GOT3 (cell line): ENCODE data around the gene EIF1AD.
"Not testable (repeated sequence)": the region's sequence is repeated elsewhere in the genome, so short reads cannot be mapped to it uniquely, and the experiment has no call there.

Experiments used
- DNase-seq: peaks from one replicate; lab custom pipeline; 2025; ENCODE audit warnings: mixed read lengths; lab: John Stamatoyannopoulos, UW

Gene EIF1AD

GRCh38 chr11:65968600-65969482, 33.1 kb downstream of the EIF1AD start:
- DNase-seq, result no peak

DNA sequence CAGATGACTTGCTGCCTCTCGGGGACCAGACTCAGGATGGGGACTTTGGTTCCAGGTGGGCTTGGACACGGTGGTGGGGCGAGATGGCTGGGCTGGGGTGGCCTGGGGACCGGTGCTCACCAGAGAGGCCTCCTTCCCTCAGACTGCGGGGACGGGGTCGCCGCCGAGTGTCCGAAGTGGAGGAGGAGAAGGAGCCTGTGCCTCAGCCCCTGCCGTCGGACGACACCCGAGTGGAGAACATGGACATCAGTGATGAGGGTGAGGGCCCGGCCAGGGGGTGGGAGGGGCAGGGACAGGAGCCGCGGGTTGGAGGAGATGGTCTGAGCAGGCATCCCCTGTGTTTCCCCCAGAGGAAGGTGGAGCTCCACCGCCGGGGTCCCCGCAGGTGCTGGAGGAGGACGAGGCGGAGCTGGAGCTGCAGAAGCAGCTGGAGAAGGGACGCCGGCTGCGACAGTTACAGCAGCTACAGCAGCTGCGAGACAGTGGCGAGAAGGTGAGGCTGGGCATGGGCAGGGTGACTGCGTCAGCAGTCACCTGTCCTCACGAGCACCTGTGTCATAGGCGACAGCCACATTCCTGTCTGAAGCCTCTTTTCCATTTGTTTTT, 34.5 kb downstream of the EIF1AD start:
- no peak for DNase-seq

DNA sequence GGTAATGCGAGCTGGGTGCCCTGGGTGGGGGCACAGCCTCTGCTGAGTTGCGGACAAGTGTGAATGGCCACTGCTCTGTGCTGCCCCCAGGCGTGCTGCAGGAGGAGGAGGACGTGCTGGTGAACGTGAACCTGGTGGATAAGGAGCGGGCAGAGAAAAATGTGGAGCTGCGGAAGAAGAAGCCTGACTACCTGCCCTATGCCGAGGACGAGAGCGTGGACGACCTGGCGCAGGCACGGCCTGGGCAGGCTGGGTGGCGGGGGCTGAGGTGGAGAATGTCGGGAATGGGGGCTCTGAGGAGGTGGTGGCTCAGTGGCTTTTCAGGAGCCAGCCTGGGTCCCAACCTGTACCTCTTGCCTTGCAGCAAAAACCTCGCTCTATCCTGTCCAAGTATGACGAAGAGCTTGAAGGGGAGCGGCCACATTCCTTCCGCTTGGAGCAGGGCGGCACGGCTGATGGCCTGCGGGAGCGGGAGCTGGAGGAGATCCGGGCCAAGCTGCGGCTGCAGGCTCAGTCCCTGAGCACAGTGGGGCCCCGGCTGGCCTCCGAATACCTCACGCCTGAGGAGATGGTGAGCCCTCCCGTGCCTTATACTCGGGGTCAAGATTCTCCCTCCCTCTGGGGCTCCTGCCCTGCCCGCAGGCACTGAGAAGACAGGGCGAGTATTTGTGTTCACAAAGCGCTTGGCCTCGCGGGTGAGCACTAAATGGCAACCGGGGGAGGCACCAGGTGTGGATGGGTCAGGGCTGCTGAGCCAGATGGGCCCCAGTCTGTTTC, 35.8 kb downstream of the EIF1AD start:
- no peak for DNase-seq

DNA sequence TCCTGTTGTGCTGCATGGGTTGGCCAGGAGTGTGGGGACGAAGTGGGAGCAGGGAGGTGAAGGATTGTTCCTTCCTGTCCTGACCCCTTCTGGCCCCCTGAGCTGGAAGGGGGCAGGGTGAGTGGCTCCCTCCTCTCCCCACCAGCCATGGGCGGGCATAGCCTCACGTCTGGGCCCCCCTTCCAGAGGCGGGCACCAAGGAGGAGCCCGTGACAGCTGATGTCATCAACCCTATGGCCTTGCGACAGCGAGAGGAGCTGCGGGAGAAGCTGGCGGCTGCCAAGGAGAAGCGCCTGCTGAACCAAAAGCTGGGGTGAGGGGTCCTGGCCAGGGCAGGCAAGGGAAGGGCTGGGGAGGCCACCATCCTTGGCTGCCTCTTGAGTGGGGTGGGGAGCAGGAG, 37.1 kb downstream of the EIF1AD start:
- no peak for DNase-seq

GRCh38 chr11:65962141-65962564, 39.8 kb downstream of the EIF1AD start:
- DNase-seq, result no peak

DNA sequence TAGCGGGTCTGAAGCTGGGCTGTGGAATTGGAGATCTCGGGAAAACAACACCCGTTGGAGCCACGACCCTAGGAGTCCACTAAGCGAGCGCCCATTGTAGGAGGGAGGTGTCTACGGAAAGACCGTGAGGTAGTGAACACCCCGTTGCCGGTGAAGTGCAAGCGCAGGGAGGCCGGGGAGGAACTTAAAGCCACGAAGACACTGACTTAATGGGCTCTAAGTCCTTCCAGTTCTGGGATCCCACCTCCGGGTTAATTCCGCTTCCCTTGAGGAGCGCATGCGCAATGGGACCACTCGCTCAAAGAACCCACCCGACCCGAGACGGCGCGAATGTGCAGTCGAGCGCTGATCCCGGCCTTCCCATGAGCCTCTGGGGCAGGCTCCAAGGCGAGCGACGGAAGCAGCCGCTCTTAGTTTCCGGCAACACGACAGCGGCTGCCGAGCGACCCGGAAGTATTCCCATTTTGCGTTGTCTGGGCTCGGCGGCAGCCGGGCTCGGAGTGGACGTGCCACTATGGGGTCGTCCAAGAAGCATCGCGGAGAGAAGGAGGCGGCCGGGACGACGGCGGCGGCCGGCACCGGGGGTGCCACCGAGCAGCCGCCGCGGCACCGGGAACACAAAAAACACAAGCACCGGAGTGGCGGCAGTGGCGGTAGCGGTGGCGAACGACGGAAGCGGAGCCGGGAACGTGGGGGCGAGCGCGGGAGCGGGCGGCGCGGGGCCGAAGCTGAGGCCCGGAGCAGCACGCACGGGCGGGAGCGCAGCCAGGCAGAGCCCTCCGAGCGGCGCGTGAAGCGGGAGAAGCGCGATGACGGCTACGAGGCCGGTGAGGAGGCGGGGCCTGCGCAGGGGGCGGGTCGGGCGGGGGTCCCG, 40.5 kb downstream of the EIF1AD start, which contains the start of gene SART1:
Gene SART1, plus strand, starts transcription at position 468 of the 874 bp plus-strand sequence. Its CDS starts 47 bp downstream, at position 515.
- peak; percentile 46 for DNase-seq

- DNase-seq, result no peak
These were observed 41.1 kb downstream of the EIF1AD start for GRCh38 chr11:65960824-65961266.

GRCh38 chr11:65958774-65959420, 43.1 kb downstream of the EIF1AD start:
- no peak for DNase-seq

DNA sequence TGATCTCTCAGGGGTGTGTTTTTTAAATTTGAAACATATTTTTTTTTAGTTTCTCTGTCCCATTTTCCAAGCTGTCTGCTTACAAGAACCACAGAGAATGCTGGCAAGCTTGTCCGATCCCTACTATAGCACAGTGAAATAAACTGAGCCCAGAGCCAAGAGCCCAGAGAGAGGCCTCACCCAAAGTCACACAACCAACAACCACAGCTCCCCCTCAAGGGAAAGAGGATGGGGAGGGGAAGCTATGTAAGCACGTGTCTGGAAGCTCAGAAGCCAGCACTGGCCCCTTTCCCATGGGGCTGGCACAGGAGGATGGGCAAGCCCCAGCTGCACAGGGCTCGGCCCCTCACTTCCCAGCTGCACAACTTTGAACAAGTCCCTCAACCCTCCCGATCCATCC, 43.7 kb downstream of the EIF1AD start:
- DNase-seq, result no peak

- DNase-seq, result no peak
These were observed 47.2 kb downstream of the EIF1AD start for GRCh38 chr11:65954771-65955170.

- no peak for DNase-seq
These were observed 48.5 kb downstream of the EIF1AD start for GRCh38 chr11:65953471-65953870.

DNA sequence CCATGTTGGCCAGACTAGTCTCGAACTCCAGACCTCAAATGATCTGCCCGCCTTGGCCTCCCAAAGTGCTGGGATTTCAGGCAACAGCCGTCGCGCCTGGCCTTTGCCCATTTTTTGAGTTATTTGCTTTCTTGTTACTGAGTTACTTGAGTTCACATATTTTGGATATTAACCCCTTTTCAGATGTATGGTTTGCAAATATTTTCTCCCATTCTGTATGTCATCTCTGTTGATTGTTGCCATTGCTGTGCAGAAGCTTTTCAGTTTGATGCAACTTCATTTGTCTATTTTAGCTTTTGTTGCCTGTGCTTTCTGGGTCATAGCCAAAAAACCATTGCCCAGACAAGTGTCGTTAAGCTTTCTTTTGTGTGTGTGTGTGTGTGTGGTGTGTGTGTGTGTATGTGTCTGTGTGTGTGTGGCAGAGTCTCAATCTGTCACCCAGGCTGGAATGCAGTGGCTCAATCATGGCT, 49.9 kb downstream of the EIF1AD start:
- no peak for DNase-seq

GRCh38 chr11:65951641-65952040, 50.3 kb downstream of the EIF1AD start:
- not testable (repeated sequence) for DNase-seq

DNA sequence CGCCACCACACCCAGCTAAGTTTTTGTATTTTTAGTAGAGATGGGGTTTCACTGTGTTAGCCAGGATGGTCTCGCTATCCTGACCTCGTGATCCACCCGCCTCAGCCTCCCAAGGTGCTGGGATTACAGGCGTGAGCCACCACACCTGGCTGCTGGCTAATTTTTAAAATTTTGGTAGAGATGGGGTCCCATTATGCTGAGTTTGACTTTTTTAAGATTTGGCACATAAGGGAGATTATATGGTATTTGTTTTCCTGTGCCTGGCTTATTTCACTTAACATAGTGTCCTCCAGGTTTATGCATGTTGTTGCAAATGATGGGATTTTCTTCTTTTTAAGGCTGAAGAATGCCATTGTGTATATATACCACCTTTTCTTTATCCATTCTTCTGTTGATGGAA, 51.2 kb downstream of the EIF1AD start:
- not testable (repeated sequence) for DNase-seq

GRCh38 chr11:65947603-65948125, 54.3 kb downstream of the EIF1AD start:
- DNase-seq, result no peak

GRCh38 chr11:65947133-65947532, 54.8 kb downstream of the EIF1AD start:
- DNase-seq, result no peak

GRCh38 chr11:65946655-65947054, 55.3 kb downstream of the EIF1AD start:
- no peak for DNase-seq
